ENCODE measurements around the gene DMAC2L.

- TF ChIP-seq CTCF (conservative IDR thresholded peaks at IDR 0.05) (no peak), EZH2 (IDR thresholded peaks at IDR 0.05; ENCODE audit: low read depth) (no peak)
Observed at GRCh38 chr14:50375760-50376159, 63.6 kb downstream of the DMAC2L start.
